Fibroblast of skin of scalp (primary cell): ENCODE data around the gene CCDC134.
"Not testable (repeated sequence)": the region's sequence is repeated elsewhere in the genome, so short reads cannot be mapped to it uniquely, and the experiment has no call there.

Source experiments
- DNase-seq: peaks from one replicate; pipeline ENCODE4 v3.0.0-alpha.2; 2013

CCDC134 gene

DNA sequence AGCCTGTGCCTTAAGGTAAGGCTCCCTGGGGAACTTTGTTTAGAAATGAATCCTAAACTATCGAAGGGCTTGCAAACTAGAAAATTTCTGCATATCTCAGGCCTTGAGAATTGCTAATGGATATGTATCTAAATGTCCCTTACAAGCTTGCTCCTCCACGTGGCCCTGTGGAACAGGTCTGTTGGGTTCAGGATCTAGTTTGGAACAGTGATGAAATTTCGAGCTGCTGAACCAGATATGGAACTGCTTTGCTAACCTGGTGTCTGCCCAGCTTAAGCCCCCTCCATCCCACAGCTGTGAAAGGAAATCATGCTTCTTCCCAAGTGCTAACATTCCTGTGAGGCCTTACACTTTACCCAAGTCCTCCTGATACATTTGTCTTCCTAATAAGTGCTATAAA lies 44.0 kb downstream of the CCDC134 start:
- no peak for DNase-seq

GRCh38 chr22:41845380-41846267 lies 45.1 kb downstream of the CCDC134 start:
- DNase-seq, result no peak

- DNase-seq, result no peak
Measured at GRCh38 chr22:41846268-41846987, 45.9 kb downstream of the CCDC134 start.

DNA sequence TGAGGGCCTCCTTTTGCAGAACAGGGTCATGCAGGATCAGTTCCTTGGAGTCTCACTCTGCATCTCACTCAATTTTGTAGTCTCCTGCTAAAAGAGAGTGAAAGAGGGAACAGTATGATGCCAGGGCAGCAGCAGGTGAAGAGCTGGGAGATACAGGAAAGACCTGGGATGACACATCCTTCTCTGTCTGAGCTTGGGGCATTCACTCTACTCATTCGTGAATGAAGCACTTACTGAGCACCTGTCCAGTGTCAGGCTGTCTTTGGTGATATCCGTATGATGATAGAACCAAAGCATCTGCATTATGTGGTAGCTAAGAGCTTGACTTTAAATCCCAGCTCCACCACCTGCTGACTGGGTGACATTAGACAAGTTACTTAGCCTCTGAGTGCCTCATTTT lies 46.8 kb downstream of the CCDC134 start:
- no peak for DNase-seq

DNA sequence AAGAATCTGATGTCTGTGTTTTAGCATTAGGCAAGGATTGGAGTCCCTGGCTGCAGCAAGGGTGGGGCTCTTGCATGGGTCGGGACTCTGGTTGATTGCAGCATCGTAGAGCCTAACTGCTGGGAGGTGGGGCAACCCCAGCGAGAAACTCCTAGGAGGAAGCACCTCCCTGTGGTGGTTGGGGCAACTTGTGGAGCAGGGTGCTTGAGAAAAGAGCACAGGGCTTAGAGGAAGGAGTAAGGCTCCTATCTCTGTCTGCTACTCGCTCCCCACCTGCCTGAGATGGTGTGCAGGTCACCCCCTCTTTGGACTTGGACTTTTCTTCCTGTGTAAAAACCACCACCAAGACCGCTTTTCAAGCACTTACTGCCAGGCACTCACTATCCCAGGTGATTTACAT lies 48.0 kb downstream of the CCDC134 start:
- DNase-seq, result no peak

DNA sequence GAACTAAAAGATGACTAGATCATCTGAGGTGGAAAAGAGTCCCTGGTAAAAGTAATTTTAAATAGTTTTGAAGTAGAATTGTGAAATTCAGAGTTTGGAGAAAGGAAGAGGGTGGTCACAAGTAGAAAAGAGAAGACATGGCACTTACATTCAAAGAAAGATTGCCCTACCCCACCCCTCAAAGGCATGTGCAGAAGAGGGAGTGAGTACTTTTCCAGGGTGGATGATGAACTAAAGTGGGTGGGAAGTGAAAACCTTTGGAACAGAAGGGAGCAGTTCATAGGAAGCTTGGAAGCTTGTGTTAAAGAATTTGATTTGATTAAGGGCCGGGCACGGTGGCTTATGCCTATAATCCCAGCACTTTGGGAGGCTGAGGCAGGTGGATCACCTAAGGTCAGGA lies 56.0 kb downstream of the CCDC134 start:
- DNase-seq, result no peak

DNA sequence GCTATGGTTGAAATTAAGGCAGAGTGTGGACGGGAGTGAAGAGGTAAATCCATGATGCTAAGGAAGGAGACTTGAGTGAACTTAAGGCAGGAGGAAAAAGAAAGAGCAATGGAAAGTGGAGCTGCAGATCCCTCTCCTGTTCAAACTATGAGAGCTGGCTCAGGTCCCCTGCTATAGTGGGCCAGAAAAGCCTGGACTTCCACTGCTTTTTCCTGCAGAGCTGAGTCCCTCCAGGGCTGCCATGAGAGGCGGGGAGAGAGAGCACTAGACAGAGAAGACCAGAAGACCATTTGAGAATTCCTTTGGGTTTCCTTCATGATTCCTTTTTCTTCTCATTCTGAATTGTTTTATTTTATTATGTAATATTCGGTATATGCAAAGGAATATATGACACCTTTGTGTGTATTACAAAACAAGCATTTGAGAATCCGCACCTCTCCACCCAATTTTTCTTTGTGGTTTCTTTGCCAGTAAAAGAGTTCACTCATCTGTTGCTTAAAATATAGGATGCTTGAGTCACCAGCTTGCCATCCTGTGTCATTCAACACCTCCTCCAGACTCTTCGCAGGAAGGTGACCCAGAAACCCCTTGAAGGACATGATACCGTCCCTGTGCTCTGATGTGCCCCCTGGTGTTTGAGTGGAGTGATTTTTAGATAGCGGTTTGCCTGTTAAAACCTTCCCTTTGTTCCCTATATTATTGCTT lies 56.8 kb downstream of the CCDC134 start:
- peak; percentile 57 for DNase-seq

GRCh38 chr22:41857860-41858199 lies 57.4 kb downstream of the CCDC134 start:
- DNase-seq, result no peak

DNA sequence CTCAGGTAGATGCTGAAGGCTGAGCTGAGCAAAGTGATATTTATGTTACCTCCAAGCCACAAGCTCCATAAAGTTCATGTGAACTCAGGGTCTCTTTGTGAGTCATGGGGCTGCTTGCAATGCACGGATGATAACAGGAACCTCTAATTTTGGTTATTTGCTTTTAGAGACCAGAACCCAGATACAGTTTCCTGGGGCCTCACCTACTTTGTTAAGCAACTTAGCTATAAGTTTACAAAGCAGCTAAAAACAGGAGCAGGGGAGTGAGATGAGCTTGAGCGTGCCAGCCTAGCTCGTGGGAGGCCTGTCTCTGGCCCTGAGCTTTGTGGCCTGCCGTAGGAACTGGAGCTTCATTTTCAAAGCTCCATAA lies 61.7 kb downstream of the CCDC134 start:
- no peak for DNase-seq

DNA sequence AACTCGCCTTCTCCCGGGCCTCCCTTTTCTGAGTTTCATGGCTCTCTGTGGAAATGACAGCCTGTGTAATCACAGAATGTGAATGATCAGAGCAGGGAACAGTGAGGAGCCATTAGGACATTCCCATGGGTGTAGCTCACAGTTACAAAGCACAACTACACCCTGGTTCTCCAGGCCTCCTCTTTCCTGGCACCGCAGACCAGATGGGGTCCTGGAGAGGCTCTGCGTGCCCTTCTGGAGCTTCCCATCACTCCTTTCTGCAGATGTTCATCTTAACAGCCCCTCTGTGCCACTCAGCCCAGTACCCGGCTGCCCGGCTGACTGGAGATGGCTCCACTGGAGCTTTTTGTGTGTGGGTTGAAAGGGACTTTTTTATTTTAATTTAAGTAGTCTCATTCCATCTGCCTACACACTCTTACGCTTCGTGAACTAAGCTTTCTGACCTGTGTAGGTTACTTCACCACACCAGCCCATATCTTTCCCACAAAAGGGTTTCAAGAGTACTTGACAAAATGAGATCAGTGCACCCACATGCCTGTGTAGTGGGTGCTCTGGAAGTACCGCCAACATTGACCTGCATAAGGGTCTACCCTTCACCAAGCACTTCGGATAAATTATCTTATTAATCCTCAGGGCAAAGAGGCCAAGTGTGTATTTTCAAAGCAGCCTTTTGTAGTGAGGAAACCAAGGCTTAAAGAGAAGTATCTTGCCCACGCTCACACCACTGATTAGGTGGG lies 62.2 kb downstream of the CCDC134 start:
- no peak for DNase-seq

- no peak for DNase-seq
Measured at GRCh38 chr22:41863472-41863871, 63.0 kb downstream of the CCDC134 start.

- DNase-seq, result no peak
Measured at GRCh38 chr22:41868556-41868955, 68.1 kb downstream of the CCDC134 start.

DNA sequence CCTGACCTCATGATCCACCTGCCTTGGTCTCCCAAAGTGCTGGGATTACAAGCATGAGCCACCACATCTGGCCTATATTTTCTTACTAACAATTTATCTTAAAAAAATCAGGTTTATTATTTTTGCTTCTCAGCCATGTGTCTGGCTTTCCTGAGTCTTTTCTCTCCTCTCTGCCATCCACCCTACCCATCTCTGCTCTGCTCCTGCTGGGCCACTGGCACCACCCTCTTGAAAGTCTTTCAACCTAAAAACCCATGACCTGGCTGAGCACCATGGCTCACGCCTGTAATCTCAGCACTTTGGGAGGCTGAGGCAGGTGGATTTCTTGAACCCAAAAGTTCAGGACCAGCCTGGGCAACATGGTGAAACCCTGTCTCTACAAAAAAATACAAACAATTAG lies 69.6 kb downstream of the CCDC134 start:
- not testable (repeated sequence) for DNase-seq

GRCh38 chr22:41870786-41871185 lies 70.3 kb downstream of the CCDC134 start:
- no peak for DNase-seq

DNA sequence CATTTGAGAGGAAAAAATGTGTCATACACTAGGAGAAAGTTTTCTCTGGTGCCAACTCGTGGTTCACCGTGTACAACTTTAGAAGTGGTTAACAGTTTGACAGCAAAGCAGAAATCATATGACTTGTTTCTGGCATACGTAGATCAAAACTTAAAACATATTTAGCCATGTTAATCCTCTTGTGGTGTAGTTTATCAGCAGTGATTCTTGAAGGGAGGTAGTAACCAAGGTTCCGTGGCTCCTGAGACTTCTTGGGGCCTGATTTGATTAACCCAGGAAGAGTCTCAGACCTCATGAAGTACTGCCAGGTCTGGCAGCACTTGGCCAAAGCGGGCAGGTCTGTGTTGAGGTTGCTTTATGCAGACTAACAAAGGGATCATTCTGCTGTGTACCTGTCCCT lies 72.9 kb downstream of the CCDC134 start:
- DNase-seq, result no peak

- no peak for DNase-seq
Measured at GRCh38 chr22:41874090-41874489, 73.6 kb downstream of the CCDC134 start.

DNA sequence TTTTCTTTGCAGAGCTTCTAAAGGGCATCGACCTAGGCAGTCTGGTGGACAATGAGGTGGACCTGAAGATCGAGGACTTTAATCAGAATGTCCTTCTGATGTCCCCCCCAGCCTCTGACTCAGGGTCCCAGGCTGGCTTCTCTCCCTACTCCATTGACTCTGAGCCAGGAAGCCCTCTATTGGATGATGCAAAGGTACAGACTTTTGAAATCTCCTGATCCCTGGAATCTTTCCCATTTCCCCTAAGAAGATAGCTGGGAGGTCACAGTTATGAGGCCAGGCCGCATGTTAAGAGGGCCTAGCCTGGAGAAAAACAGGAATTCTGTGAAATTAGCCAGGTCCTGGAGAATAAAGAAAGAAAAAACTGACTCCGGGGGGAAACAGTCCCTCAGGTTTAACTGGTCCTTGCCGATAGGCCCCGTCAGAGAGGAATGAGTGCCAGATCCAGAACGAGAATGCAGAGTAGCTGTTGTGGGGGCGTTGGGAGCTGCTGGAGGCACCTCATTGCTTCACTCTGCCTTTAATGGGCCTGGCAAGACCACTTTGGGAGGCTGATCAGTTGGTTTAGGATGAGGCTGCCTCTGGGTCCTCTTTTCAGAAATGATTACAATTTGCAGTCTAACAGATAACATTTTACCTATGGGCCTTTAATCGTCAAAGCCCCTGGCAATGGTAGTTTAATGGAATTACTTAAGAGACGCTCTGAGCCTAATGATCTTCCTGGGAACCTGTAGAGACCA lies 75.2 kb downstream of the CCDC134 start:
- DNase-seq, result no peak
